ACHN (cell line): ENCODE data around the gene ARHGAP25.

Source experiments
- DNase-seq: peaks from one replicate; pipeline ENCODE4 v3.0.0-alpha.2; 2015
- in situ Hi-C: cut with HindIII; loops from 2 replicates; pipeline ENCODE4 v1.10.0; 2017; ENCODE audit warnings: low sequenced_read_pairs, low pct_ligation_motif_present, low pct_unique_long_range_greater_than_20kb

ARHGAP25 gene

DNA sequence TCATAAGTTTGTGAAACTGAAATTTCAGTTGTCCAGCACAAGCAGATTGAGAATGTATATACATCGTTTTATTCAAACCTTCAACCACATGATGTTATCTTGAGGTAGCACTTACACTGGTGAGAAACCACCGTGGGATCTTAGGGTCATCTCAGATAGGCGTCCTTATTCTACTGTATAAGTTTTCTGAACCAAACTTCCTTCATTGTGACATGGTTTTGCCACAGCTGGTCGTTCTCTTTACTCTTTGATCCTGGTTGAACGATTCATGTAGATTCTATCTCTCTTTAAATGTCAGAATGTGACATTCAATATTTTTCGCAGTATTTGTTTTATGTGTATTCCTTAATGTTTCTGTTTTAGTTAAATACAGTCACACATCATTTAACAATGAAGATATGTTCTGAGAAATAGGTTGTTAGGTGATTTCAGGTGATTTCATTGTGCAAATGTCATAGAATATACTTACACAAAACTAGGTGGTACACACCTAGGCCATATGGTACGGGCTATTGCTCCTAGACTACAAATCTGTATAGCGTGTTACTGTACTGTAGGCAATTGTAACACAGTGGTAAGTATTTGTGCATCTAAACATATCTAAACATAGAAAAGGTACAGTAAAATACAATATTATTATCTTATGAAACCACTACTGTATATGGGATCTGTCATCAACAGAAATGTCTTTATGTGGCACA lies 17.9 kb upstream of the ARHGAP25 start:
- DNase-seq = no peak
- in situ Hi-C loops = no loop called here

DNA sequence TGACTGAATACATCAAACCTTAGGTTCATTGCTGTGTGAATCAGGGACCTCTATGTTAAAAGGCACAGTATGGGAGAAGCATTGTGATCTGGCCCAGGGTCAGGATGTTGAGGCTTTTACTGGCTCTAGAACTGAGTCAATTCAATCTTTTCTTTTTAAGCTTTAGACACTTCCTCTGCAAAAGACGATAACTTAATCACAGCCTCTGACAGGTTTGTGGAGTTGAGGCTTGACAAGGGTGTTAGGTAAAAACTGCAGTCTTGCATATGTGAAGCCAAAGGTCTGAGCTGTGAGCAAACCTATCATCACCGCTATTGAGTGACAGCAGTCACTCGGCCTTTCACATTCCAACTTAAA lies 17.3 kb upstream of the ARHGAP25 start:
- DNase-seq = no peak
- in situ Hi-C loops = no loop called here

DNA sequence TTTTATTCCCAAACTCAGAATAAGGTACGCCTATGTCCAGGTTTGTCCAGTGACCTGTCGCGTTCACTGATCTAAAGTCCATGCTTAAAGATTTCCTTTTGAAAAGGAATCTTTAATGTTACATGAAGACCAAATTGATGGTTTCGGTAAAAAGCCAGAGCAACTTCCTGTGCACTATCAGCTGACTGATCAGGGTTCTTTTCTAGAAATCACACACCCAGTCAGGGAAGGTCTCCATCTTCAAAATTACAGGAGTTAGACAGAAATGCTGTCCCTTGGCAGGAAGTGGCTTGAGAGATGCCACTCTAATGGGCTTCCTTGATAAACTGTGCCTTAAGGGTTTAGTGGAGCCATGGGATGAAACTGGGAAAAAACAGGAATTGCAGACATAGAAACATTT lies 14.7 kb upstream of the ARHGAP25 start:
- DNase-seq = no peak
- in situ Hi-C loops = no loop called here

DNA sequence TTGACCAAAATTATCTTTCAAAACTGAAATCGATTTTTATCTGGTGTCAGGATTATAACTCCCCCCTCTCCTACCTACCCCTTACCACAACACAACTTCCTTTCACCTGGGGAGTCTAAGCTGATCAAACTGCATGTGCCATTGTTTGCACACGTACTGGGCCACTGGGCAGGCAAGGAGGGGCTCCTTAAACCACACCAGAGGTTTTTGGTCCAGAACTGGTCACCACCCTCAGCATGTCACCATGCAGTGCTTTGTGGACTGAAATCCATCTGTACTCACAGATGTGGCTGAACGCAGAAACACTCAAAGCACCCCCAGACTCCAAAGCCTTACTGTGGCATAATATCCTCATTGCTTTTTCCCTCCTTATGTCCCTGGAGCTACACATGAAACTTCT lies 13.9 kb upstream of the ARHGAP25 start:
- in situ Hi-C loops = no loop called here

DNA sequence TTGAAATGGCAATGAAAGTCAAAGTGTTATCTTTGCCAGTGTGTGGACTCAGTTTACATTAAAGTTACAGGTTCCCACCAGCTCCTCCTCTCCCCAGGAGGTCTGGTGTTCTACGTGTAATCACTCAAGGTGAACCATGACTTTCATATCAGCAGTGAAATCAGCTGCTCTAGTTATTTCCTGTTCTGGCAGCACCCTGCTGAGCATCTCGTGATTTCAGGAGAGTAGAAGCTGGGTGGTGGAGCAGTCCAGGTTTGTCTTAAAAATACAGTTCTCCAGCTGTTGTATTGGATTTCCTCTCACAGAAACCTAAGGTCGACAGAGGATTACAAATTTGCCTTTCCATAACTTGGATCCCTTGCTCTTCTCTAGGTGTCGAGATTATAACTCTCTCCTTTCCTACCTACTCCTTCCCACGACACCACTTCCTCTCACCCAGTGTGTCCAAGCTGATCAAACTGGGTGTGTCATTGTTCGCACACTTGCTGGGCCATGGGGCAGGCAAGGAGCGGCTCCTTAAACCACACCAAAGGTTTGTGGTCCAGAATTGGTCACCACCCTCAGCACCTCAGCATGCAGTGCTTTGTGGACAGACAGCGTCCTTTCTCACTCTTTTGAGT lies 13.0 kb upstream of the ARHGAP25 start:
- DNase-seq = no peak
- in situ Hi-C loops = no loop called here

More for the DNA sequence above, 13.9 kb upstream of the ARHGAP25 start:
- no peak for DNase-seq

DNA sequence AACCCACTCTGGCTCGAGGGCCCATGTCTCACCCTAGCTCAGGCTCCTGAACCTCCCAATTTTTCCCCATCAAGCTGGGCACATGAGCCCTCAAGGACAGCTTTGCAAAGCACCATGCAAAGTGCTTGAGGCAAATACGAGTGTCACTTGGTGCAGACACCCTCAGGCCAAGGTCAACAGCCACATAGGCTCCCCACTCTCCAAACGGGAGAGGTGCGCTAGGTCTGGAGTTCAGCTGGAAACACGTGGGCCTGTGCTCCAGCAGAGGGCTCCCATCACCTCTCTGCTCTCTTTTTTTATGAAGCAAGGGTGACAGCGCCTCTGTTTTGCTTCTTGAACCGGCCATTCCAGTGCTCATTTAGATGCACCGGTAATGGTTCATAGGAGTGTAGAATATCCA lies 11.9 kb upstream of the ARHGAP25 start:
- DNase-seq = no peak
- in situ Hi-C loops = no loop called here

DNA sequence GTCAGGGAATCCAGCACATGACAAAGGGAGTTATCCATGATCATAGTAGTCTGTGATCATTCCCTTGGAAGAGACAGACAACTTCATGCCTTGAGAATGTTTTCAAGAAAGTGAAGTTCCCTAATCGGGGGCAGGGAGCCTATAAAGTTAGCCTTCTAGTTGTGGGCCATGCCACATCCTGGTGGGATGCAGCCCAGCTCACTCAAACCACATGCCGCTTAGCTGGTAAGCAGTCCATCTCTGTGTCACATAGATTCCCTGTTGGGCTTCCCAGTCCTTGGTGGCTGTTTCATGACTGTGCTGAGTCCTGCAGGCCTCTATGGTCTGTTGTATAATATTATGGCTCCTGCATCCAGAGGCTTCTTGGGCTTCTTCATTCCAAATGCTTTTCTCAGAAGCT lies 11.4 kb upstream of the ARHGAP25 start:
- in situ Hi-C loops = no loop called here
- no peak for DNase-seq

DNA sequence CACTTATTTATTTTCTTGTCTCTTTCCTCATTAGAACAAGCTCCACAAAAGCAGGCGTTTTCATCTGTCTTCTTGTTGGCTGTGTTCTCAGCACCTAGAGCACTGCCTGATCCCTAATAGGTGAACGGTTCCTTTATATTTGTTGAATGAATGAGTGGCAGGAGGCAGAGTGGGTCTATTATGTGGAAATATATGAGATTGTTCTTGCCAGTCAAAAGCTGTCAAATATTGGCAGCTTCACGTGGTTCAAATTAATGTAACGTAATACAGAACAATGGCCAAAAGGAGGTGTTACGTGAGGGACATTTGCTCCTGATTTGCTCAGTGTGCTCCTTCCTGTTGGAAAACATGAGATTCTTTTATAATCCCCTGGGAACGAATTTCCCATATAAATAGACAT lies 8.5 kb upstream of the ARHGAP25 start:
- DNase-seq = no peak
- in situ Hi-C loops = no loop called here

DNA sequence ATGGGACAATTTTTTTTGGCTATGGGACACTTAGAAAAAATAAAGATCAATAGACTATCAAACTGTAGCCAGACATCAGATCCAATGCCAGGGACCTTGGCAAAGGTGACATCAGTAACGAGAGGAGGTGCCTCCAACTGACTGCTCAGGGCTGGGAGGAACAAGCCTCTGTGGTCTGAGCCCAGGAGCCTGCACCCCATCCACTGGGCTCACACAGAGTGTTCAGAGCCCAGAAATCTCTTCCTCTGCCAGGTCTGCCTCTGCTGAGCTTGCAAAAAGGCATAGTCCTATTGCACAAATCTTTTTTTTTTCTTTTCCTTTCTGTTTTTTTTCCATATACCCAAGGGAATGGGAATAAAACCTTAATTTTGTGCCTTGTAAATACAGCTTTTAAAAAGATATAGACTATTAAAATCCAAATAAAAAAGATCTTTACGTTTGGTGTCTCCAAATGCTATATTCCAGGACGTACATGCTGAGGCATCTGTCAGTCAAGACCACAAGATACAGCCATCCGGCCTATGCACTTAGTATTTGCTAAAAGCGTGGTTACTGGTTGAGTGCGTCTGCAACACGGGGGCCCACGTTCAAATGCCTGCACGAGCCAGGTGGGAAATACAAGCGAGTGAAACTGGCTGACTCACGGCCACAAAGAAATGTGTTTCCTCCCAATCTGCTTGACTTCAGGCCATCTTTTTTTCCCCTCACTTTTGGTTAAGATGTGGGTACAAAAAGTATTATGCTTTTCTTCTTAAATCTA lies 7.8 kb upstream of the ARHGAP25 start:
- no peak for DNase-seq
- in situ Hi-C loops = no loop called here

DNA sequence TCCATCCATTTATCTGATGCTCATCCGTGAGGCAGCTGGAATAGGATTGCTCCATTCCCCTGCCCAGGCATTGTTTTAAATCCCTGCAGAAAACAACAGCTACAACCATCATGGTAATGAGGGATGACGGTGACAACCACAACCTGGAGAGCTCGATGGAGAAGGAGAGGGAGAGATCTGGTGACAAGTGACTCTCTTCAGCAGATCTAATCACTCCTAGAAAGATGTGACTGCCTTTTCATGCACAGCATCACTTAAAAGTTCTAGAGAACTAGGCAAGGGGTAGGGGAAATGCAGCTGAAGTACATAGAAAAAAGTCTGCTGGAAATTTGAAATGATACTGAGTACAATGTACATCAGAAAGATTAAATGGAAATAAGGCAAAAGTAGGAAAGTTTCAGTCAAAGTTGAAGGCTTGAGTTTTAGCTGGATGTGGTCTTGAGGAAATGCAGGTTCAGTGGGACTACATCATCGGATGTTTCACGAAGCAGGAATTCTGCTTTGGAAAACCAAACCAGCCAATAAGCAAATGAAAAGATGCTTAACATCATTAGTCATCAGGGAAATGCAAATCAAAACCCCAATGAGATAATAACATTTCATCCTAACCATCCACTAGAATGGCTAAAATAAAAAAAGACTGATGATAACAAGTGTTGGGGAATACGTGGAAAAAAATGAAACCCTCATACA lies 6.8 kb upstream of the ARHGAP25 start:
- in situ Hi-C loops = no loop called here
- no peak for DNase-seq

DNA sequence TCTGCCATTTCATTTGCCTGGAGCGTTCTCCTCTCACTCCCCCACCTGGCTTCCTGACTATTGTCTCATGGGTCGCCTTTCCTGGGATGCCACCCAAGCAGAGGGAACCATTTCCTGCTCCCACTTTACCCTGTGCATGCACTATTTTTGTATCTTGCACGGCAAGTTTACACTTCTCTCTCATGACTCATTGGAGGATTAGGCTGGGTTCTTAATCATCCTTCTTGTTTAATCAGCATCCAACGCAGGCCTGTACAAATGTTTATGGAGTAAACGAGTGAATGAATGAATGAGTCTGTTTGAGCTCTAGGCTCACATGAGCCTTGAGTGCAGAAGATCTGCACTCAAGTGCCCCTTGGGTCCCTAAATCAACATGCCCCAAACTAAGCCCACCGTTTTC lies 3.8 kb upstream of the ARHGAP25 start:
- in situ Hi-C loops = no loop called here
- no peak for DNase-seq

DNA sequence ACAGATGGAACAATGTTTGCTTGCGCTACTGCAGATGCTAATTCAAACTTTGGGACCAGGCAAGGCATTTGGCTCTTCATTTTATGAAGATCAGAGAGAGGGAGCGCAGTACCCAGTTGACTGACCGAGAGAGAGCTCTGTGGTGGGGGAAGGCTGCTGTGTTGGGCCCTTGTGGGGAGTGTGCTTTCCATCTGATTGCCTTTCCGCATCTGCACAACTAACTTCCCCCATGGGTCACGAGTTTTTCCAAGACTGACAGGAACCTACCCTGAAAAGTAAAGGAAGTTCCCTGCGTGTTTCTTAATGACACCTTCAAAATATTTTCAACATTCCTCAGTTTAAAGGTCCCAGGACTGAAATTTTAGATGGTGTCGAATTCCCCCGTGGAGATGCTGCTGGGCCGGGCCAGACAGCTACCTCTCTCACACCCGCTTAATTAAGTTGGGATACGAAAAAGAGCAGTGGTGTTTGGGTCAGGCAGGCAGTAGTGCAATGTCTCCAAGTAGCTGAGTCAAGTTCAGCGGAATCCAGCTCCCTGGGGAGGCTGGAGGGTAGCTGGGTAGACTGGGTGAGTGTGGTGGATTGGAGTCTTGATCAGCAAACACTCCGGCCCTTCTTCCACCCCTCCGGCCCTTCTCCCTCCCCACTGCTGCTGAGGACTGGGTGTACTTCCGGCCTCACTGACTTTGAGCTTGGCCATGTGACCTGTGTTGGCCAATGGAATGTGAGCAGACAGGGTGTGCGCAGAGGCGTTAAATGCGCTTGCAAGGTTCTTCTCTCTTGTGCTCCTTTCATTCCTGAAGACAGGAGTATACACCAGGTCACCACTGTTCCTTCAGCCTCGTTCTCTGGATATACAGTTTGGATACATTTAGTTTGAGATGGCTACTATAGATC lies 2.3 kb upstream of the ARHGAP25 start:
- DNase-seq = no peak
- in situ Hi-C loops = no loop called here

DNA sequence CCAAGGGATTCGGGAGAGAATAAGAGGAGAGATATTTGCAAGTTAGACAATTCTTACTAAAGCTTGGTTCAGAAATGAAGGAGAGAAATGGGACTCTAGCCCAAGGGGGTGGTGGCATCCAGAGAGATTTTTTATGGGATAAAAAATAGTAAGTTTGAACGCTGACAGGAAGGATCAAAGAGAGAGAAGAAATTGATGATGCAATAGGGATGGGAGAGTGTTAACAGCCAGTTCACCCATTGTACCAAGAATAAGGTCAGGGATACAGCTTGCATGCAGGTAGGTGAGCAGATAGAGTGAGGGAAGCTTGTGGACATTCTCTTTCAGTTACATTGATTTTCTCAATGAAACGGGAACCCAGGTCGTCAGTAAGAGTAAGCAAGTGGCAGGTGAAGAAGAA lies 1.2 kb upstream of the ARHGAP25 start:
- DNase-seq = no peak
- in situ Hi-C loops = no loop called here

DNA sequence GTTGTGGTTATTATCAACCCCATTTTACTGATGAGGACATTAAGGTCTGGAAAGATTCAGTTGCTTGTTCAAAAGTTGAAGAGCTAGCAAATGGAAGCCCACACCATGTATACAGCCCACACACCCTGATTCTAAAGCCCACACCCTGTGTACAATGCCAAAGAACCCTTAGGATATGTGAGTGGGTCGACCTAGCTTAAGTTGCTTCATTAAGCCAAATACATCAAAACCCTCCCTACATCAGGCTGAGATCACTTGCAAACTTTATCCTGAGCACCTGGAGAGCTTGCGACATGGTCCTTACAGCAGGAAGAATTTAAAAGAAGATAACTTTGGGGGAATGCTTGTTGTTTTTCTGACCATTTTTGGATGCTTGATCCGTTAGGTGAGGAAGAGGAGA lies 435 bp upstream of the ARHGAP25 start:
- DNase-seq = no peak
- in situ Hi-C loops = no loop called here

DNA sequence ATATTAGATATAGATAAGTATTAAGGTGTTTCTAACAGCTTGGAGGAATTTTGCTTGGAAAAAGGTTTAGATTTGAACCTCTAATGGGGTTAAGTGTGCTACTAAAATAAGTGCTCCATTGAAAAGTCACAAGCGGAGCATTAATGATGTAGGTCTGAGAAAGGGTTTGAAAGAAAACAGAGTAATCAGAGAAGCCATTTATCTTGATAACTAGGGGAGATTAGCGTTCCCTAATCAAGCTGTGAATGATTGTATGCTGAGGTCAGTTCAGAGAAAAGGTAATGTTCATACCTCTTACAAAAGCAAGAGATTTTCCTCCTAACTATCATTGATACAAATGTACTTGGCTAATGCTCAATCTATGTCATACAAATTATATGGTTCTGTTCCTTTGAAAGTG lies 1.5 kb downstream of the ARHGAP25 start:
- DNase-seq = no peak
- in situ Hi-C loops = no loop called here

DNA sequence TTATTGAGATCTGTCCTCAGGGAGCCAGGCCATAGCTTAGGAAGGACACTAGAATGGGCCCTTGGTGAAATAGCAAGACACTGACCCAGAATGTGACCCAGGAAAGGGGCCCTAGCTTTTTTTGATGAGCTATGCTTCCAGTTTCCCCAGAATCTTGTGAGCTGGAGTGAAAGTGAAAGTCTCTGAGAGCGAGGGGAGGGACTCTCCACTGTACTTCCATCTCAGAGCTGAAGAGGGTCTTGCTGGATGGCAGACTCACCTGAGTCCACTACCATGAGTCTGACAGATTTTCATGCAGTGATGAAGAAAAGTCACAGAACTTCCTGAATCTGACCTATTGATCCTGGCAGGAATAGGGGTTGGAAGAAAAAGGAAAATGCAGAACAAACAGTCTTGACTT lies 3.1 kb downstream of the ARHGAP25 start:
- in situ Hi-C loops = no loop called here
- no peak for DNase-seq

DNA sequence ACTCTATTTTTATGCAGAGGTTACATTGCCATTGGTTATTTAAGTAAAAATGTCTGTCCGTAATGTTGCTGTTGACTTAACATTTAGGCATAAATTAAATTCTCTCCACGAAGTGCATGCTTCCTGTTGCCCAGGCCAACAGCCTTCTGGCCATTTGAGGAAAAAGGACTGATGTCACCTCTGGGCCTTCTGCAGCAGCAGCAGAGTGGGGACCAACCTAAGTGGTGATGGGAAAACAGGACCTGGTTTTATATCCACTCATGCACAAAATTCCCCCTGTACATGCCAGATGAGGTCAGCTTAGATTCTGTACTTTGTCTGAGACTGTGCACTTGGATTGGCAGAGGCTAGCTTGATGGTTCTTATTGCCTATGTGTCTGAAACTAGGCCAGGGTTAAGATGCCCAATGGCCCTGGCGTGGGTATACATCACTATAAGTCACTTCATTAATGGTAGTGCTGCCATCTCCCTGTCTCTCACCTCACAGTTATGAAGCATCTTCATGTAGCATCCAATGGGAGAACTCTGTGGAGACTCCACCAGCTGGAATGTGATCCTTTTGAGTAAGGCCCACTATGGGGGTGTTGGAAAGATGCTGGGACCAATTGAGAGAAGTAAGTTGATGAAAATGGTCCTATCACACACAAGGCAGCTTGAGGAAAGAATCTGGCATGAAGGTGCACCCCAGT lies 4.4 kb downstream of the ARHGAP25 start:
- in situ Hi-C loops = no loop called here

More for the DNA sequence above, 4.4 kb downstream of the ARHGAP25 start:
- no peak for DNase-seq
